Caco-2 (cell line): ENCODE data around the gene S1PR2. TPM values are rescaled to one million over a fixed set of nuclear protein-coding genes. Genes with fewer than 3 reads are reported as not detected.
"Not testable (repeated sequence)": the region's sequence is repeated elsewhere in the genome, so short reads cannot be mapped to it uniquely, and the experiment has no call there.

Experiments
- BruUV-seq: library from RNA; stranded (reverse); fragments of 400-500 nt; replicated peaks from 2 replicates; lab custom pipeline; 2021; lab: Mats Ljungman, UMichigan
- CTCF ChIA-PET: fragments of 300-600 bp; sonication (Branson Sonifier 250); formaldehyde crosslinking; loops from one replicate; lab custom pipeline; 2022; ENCODE audit warnings: antibody characterized with exemption; lab: Charles Lee
- POLR2A ChIA-PET: fragments of 300-600 bp; sonication (Branson Sonifier 250); formaldehyde crosslinking; loops from one replicate; lab custom pipeline; 2022; ENCODE audit warnings: antibody characterized with exemption; lab: Charles Lee
- DNase-seq, 2 experiments: peaks; one replicate each; pipeline versions ENCODE4 v3.0.0 to v3.0.0-alpha.2; 2020 to 2022
- H3K27me3 ChIP-seq: replicated peaks from 2 replicates; pipeline ENCODE4 v1.6.0; 2011; ENCODE audit warnings: low read length; ENCODE audit not compliant: control insufficient read depth, insufficient read depth
- H3K36me3 ChIP-seq: 2 replicates; pipeline ENCODE4 v1.5.1; 2011; ENCODE audit warnings: low read length; ENCODE audit not compliant: control insufficient read depth, insufficient read depth
- H3K4me1 ChIP-seq: fragments of 250-450 bp; sonication (Bioruptor Pico); 2 replicates; pipeline ENCODE4 v1.5.1; 2020; ENCODE audit warnings: mild to moderate bottlenecking
- H3K4me3 ChIP-seq: 2 replicates; pipeline ENCODE4 v1.5.1; 2011; ENCODE audit warnings: low read depth, mild to moderate bottlenecking, control low read depth, low read length
- H3K9me3 ChIP-seq: fragments of 250-450 bp; sonication (Bioruptor Pico); 2 replicates; pipeline ENCODE4 v1.5.1; 2020; ENCODE audit warnings: mild to moderate bottlenecking, moderate library complexity
- H3K27ac Mint-ChIP-seq: one replicate; pipeline ENCODE4 v1.8.0; 2022; ENCODE audit warnings: mixed read lengths; ENCODE audit not compliant: unreplicated experiment
- H3K27me3 Mint-ChIP-seq: one replicate; pipeline ENCODE4 v1.8.0; 2022; ENCODE audit warnings: mixed read lengths; ENCODE audit not compliant: insufficient read depth, unreplicated experiment
- H3K36me3 Mint-ChIP-seq: one replicate; pipeline ENCODE4 v1.8.0; 2022; ENCODE audit warnings: mild to moderate bottlenecking, mixed read lengths; ENCODE audit not compliant: insufficient read depth, unreplicated experiment
- H3K4me1 Mint-ChIP-seq: one replicate; pipeline ENCODE4 v1.8.0; 2022; ENCODE audit warnings: low read depth, mixed read lengths; ENCODE audit not compliant: unreplicated experiment
- H3K4me3 Mint-ChIP-seq: one replicate; pipeline ENCODE4 v1.8.0; 2022; ENCODE audit warnings: mild to moderate bottlenecking, moderate library complexity, mixed read lengths; ENCODE audit not compliant: unreplicated experiment
- H3K9me3 Mint-ChIP-seq: one replicate; pipeline ENCODE4 v1.8.0; 2022; ENCODE audit warnings: mixed read lengths; ENCODE audit not compliant: unreplicated experiment
- intact Hi-C: fragments of 100-400 bp; cut with micrococcal nuclease; formaldehyde crosslinking; loops from one replicate; pipeline ENCODE4 v1.10.0; 2022; ENCODE audit not compliant: unreplicated experiment
- total RNA-seq: library from RNA; stranded (reverse); gene quantifications from 2 replicates; pipeline ENCODE4 v1.2.3, GENCODE V29; 2022
- TF ChIP-seq, protein P1 (sequence below), 2 experiments: fragments of 200-600 bp in 1 of 2; IDR thresholded peaks; 1 replicate in 1 of 2; 2 replicates in 1 of 2; pipeline versions ENCODE4 v1.5.1 to v1.8.0; 2011 to 2022; ENCODE audit warnings: antibody characterized with exemption in 1 of 2, control low read depth in 1 of 2, inconsistent platforms in 1 of 2, low read depth in 1 of 2, low read length in 1 of 2, mild to moderate bottlenecking in 1 of 2, moderate library complexity in 1 of 2; ENCODE audit not compliant: insufficient read depth in 1 of 2, severe bottlenecking in 1 of 2, unreplicated experiment in 1 of 2

S1PR2 gene
- total RNA-seq, 1 experiment from 2014 or later, result 6.2 TPM

DNA sequence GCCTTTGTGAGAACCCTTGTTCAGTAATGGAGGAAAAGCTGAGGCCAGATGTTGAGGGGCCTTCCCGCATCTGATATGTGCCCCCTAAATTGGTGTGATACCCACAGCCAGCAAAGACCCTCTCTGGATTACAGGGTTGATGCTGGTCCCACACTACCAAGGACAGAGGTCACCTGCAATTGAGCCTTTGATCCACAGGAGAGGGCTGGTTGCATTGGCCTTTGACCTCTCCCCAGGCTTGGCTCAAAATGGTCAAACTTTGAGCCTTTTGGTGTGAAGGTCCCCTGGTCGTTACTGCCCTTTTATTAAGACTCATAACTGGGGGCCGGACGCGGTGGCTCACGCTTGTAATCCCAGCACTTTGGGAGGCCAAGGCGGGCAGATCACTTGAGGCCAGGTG lies 12.5 kb upstream of the S1PR2 start:
- intact Hi-C loops, result no loop called here
- no peak overlapping the region for H3K4me3 Mint-ChIP-seq
- BruUV-seq, result no TSS peak
- DNase-seq, result no peak
- Histone ChIP-seq H3K27me3 (no peaks in the 10 kb centered on the region), H3K9me3 (no peaks in the 10 kb centered on the region), H3K4me3 (no peak overlapping the region), H3K4me1 (peaks cover 6% of the 10 kb centered on the region), H3K36me3 (no peaks in the 10 kb centered on the region)
- CTCF ChIA-PET, result no interaction called here
- peaks cover 5% of the 10 kb centered on the region for H3K36me3 Mint-ChIP-seq
- H3K4me1 Mint-ChIP-seq, result peaks cover 6% of the 10 kb centered on the region
- H3K9me3 Mint-ChIP-seq, result no peaks in the 10 kb centered on the region
- POLR2A ChIA-PET, result no interaction called here
- TF ChIP-seq, protein P1, sequence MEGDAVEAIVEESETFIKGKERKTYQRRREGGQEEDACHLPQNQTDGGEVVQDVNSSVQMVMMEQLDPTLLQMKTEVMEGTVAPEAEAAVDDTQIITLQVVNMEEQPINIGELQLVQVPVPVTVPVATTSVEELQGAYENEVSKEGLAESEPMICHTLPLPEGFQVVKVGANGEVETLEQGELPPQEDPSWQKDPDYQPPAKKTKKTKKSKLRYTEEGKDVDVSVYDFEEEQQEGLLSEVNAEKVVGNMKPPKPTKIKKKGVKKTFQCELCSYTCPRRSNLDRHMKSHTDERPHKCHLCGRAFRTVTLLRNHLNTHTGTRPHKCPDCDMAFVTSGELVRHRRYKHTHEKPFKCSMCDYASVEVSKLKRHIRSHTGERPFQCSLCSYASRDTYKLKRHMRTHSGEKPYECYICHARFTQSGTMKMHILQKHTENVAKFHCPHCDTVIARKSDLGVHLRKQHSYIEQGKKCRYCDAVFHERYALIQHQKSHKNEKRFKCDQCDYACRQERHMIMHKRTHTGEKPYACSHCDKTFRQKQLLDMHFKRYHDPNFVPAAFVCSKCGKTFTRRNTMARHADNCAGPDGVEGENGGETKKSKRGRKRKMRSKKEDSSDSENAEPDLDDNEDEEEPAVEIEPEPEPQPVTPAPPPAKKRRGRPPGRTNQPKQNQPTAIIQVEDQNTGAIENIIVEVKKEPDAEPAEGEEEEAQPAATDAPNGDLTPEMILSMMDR (IDR thresholded peaks at IDR 0.05; ENCODE audit: insufficient read depth in 1 of 2, low read depth in 1 of 2, low read length in 1 of 2, severe bottlenecking in 1 of 2, unreplicated experiment in 1 of 2), result no peak
- no peak overlapping the region for H3K27ac Mint-ChIP-seq
- no peaks in the 10 kb centered on the region for H3K27me3 Mint-ChIP-seq

DNA sequence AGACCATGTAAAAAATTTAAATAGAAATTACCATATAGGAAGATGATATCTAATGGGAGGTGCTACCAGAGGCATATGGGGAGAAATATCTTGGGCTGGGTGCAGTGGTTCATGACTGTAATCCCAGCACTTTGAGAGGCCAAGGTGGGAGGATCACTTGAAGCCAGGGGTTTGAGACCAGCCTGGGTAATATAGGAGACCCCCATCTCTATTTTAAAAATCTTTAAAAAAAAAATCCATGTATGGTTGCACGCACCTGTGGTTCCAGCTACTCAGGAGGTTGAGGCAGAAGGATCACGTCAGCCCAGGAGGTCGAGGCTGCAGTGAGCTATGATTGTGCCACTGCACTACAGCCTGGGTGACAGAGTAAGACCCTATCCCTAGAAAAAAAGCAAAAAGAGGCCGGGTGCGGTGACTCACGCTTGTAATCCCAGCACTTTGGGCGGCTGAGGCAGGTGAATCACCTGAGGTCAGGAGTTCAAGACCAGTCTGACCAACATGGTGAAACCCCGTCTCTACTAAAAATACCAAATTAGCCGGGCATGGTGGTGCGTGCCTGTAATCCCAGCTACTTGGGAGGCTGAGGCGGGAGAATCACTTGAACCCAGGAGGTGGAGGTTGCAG lies 10.8 kb upstream of the S1PR2 start:
- H3K9me3 ChIP-seq, DNase-seq, H3K36me3 ChIP-seq, H3K27ac Mint-ChIP-seq, H3K4me3 ChIP-seq, H3K4me1 Mint-ChIP-seq, H3K9me3 Mint-ChIP-seq, H3K27me3 ChIP-seq, intact Hi-C loops, BruUV-seq, H3K4me3 Mint-ChIP-seq, H3K36me3 Mint-ChIP-seq, CTCF ChIA-PET, H3K27me3 Mint-ChIP-seq: not testable (repeated sequence)
- POLR2A ChIA-PET, result interaction anchor here (0.6 kb wide), 1 partner anchor 8 kb away, joined by 5 read pairs; no protein-coding TSS in a partner anchor
- H3K4me1 ChIP-seq, result peaks cover 15% of the 10 kb centered on the region

DNA sequence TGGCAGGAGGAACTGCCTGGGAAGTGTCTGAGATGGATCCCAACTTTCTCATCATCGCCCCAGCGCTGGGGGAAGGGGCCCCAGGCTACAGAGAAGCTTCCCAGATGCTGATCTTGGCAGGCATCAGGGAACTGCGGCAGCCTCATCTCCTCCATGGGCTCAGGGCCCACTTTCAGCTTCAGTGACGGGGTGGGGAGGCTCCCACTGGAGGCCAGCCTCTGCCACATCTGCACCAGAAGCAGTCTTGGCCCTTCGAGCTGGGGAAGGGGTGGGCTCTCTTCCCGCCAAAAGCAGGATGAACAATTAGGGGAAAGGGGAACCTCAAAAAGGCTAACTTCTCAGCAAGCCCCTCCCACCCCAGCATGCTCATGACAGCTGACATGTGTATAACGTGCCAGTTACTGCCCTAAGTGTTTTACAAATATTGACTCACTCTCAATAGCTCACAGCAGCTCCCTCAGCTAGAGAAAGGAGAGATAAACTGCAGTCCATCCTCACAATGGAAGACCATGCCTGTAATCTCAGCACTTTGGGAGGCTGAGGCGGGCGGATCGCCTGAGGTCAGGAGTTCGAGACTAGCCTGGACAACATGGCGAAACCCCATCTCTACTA lies 7.1 kb upstream of the S1PR2 start:
- POLR2A ChIA-PET, result interaction anchor here (0.6 kb wide), 1 partner anchor 21 kb away, joined by 3 read pairs; no protein-coding TSS in a partner anchor
- Mint-ChIP-seq H3K27me3 (no peaks in the 10 kb centered on the region), H3K27ac (no peak overlapping the region), H3K36me3 (peaks cover 9% of the 10 kb centered on the region), H3K4me1 (no peaks in the 10 kb centered on the region), H3K9me3 (no peaks in the 10 kb centered on the region), H3K4me3 (no peak overlapping the region)
- intact Hi-C loops, result no loop called here
- CTCF ChIA-PET, result interaction anchor here (0.5 to 1.0 kb wide), 3 partner anchors 12 to 22 kb away, joined by 3 to 4 read pairs (median 3); no protein-coding TSS in a partner anchor
- no peaks in the 10 kb centered on the region for H3K36me3 ChIP-seq
- no peaks in the 10 kb centered on the region for H3K27me3 ChIP-seq
- no peaks in the 10 kb centered on the region for H3K9me3 ChIP-seq
- peak; percentile 50 to 56 for DNase-seq
- TF ChIP-seq, protein P1 (IDR thresholded peaks at IDR 0.05; ENCODE audit: insufficient read depth in 1 of 2, low read depth in 1 of 2, low read length in 1 of 2, severe bottlenecking in 1 of 2, unreplicated experiment in 1 of 2), result no peak
- BruUV-seq, result no TSS peak
- peaks cover 15% of the 10 kb centered on the region for H3K4me1 ChIP-seq
- H3K4me3 ChIP-seq, result no peak overlapping the region
